Ovary (tissue), 3 donors: Measurements from ENCODE around the gene MBD4.

Source experiments
- POLR2A ChIP-seq: fragments of 450-650 bp; IDR thresholded peaks from one replicate; pipeline ENCODE4 v1.6.1; 2017; ENCODE audit warnings: antibody characterized with exemption, mild to moderate bottlenecking, moderate library complexity
- TF ChIP-seq, protein P1 (sequence below), 3 donors: fragments of 450-650 bp in 2 of 3; fragments of 200-600 bp in 1 of 3; IDR thresholded peaks; one replicate each; pipeline versions ENCODE4 v1.5.1 to v1.8.0; 2016 to 2022; ENCODE audit warnings: antibody characterized with exemption in 3 of 3, mild to moderate bottlenecking in 1 of 3
- donor health status: DM: no; HTN: no; CAD: no.

DNA sequence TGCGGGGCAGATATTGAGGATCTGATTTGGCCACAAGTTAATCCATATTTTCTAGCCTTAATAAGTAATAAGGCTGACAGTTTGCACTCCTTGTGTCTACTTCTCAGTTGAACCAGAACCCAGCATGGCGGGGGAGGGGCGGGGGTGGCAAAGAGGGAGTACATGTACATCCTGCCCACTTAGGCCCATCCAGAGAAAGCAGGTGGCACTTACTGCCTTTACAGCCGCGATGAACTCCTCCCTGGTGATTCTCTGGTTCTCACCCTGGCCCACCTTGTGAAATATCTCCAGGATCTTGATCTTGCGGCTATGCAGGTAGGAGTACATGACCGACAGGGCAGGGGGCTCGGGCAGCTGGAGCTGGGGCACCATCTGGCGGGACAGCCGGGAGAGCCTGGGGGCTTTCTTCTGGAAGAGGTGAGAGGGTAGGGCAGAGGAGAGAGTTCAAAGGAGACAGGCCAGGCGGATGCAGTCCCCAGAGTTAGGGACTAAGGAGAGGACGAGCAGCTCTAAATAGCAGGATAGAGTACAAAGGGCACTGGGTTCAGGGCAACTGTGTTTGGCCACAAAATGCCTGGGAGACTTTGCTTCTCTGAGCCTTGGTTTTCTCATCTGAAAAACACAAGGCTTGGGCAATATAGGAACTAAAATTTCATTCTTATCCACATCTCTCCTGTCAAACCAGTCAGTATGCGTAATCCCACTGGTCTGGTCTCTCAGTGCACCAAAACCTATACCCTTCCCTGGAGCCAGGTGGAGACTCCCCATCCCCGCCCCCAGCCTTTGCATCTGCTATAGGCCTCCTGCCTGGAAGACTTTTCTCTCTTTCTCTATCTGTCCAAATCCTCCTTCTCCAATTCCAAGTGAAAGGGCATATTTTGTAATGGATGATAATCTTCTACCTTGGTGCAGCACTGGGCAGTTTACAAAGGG lies 21.4 kb downstream of the MBD4 start:
- TF ChIP-seq, protein P1, sequence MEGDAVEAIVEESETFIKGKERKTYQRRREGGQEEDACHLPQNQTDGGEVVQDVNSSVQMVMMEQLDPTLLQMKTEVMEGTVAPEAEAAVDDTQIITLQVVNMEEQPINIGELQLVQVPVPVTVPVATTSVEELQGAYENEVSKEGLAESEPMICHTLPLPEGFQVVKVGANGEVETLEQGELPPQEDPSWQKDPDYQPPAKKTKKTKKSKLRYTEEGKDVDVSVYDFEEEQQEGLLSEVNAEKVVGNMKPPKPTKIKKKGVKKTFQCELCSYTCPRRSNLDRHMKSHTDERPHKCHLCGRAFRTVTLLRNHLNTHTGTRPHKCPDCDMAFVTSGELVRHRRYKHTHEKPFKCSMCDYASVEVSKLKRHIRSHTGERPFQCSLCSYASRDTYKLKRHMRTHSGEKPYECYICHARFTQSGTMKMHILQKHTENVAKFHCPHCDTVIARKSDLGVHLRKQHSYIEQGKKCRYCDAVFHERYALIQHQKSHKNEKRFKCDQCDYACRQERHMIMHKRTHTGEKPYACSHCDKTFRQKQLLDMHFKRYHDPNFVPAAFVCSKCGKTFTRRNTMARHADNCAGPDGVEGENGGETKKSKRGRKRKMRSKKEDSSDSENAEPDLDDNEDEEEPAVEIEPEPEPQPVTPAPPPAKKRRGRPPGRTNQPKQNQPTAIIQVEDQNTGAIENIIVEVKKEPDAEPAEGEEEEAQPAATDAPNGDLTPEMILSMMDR (IDR thresholded peaks at IDR 0.05), result no peak
- no peak for TF ChIP-seq POLR2A
